HG03378 (cell line): Measurements from ENCODE around the gene TMEM50A.
"Not testable (repeated sequence)": the region's sequence is repeated elsewhere in the genome, so short reads cannot be mapped to it uniquely, and the experiment has no call there.

Experiments
- ATAC-seq: cut with Tn5 transposase; IDR thresholded peaks from one replicate; pipeline ENCODE4 v1.9.1; 2021; ENCODE audit warnings: mild to moderate bottlenecking, moderate library complexity; ENCODE audit not compliant: unreplicated experiment

The TMEM50A gene

DNA sequence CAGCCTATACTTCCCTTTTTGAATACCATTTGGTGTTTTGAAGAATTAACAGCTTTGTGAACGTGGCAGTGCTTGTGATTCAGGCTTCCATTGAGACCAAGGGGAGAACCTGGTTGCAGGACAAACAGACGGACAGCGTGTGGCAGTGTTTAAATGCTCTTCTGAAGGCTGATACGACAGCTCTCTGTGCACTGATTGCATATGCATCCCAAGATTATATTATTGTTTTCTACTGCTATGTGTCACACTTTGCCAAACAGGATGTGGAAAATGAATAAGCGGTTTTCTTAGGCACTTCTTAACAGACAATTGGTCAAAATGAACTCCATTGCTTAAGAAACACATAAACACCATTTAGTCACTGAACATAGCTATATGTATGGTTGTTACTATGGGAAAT, 8.2 kb upstream of the TMEM50A start:
- not testable (repeated sequence) for ATAC-seq

DNA sequence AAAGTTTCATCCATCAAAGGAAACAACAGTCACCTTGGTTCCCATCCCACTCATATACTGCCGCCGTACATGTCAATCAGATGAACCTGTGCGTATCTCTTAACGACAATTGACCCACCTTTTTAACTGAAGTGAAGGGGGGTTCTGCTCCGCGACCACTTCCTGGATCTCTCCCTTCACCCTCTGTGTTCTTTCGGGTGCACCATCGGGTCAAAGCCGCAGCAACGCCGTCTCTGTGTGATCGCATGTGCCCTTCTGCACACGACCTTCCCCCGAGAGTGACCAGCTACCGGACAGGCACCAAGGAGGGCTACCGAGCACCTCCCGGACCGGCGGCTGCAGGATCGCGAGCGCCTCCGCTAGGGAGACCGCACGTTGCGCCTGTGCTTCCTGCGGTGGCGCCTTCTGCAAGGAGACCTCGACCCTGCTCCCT, 1.2 kb upstream of the TMEM50A start:
- ATAC-seq, result peak; percentile 29

DNA sequence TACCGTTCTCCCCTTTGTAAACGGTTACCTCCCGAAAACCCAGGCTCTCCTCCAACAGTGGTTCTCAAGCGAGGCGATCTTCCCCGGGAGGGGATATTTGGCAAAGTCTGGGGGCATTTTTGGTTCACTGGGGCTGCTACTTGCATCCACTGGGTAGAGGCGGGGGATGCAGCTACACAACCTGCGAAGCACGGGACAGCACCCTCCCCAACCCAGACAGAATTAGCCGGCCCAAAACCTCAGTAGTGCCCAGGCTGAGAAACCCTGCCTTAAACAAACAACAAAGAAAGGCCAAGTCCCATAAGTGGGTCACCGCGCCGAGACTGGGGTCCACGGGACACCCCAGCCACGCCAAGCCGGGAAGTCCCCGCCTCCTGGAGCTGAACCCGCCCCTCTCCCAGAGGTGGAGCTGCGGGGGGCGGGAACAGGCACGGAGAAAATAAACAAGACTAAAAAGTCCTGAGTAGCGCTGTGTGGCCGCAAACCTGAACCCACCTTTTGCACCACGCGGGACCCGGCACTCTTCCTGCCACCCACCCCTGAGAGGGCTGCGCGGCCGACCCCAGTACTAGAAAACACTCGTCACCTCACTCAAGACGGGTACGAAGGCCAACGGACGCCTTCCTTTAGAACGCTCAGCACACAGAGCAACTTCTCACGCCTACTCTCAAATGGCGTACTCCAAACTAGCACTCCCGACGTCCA, 499 bp upstream of the TMEM50A start:
- ATAC-seq, result peak; percentile 46

DNA sequence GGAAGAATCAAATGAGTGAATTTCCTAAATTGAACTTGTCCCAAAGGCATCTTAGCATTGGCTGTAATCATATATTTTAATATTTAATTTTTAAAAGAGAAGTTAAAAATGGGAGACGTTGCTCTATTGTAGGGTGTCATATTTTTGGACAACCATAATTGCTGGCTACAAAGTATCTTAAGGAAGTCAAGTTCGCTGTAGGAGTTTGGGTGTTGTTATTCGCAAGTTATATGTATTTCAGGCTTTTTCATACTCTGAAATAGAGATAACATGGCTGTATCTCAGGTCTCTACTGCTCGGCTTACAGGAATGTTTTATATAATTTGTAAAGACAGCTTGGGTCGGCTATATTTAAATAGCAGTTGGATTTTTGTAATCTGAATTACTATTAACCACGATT, 852 bp downstream of the TMEM50A start:
- no peak for ATAC-seq

DNA sequence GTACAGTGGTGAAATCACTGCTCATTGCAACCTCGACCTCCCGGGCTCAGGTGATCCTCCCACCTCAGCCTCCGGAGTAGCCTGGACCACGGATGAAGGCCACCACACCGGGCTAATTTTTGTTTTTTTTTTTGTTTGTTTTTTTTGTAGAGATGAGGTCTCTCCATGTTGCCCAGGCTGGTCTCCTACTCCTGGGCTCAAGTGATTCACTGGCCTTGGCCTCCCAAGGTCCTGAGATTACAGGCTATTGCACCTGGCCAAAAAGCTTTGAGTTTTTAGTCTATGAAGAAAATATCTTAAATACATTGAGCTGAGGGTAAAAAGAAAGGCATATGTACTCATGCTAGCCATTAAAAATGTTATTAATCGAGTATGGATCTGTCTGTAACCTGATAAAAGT, 3.6 kb downstream of the TMEM50A start:
- ATAC-seq, result no peak

DNA sequence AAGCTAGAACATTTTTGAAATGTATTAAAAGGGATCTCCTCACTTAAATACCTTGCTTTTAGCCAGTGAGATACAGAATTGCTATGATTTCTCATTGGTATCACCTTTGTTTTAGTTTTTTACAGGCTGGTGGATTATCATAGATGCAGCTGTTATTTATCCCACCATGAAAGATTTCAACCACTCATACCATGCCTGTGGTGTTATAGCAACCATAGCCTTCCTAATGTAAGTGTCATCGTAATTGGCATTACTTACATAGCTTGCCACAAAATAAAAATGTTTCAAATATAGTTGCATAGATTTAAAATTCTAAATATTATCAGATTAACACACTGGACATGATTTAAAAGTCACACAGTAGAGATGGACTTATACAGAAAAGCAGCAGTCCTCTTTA, 4.7 kb downstream of the TMEM50A start:
- no peak for ATAC-seq

DNA sequence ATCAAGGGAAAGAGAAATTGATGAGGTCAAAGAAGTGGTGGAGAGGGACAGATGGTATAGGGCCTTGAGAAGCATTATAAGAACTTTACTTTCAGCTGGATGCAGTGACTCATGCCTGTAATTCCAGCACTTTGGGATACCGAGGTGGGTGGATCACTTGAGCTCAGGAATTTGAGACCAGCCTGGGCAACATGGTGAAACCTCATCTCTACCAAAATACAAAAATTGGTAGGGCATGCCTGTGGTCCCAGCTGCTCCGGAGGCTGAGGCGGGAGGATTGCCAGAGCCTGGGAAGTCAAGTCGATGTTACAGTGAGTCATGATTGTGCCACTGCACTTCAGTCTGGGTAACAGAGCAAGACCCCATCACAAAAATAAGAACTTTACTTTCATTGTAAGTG, 5.7 kb downstream of the TMEM50A start:
- ATAC-seq, result no peak

DNA sequence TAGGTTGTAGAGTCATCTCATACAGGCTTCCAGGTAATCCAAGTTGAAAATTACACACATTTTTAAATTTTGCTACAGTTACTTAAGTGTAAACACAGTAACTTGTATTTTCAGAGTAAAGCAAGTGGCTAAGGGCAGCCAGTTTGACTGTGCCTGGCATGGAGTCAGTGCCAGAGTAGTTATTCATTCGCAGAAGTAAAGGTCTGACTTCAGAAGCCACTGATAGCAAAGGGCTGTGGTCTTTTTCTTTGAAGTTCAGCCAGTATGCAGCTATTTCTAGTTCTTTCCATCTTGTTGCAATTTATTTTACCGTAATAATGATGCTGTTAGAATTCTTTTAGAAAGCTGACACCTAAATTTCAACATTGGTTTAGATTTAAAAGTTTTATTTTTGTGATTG, 9.4 kb downstream of the TMEM50A start:
- ATAC-seq, result no peak

DNA sequence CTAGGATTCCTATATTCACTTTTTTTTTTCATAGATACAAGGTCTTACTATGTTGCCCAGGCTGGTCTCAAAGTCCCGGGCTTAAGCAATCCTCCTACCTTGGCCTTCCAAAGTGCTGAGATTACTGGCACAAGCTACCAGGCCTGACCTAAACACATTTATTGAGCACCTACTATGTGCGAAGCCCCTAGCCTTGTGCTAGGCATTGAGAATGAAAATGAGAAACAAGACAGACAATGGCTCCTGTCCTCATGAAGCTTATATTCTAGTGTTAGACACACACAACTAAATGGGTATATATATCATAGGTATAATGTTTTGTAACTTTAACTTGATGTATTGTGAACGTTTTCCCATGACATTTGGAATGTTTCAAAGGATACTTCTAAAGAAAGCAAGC, 11.5 kb downstream of the TMEM50A start:
- no peak for ATAC-seq

DNA sequence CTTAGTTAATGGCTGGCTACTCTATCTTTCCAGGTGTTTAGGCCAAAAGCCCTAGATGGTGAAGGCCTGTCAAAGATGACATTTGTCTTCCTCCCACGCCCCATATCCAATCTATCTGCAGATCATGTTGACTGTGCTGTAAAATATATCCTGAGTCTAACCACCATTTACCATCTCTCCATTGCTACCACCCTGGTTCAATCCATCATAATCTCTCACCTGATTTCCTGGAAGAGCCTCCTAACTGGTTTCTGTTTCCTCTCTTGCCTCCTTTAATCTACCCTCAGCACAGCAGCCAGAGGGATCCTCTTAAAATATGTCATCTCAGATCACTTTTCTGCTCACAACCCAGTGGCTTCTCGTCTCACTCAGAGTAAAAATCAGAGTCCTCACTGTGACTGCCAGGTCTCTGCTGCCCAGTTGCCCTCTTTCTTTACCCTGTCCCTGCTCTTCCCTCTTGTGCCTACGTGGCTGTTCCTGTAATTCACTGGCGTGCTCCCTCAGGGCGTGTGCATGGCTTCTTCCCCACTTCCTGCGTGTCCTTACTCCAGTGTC, 17.8 kb downstream of the TMEM50A start:
- no peak for ATAC-seq

DNA sequence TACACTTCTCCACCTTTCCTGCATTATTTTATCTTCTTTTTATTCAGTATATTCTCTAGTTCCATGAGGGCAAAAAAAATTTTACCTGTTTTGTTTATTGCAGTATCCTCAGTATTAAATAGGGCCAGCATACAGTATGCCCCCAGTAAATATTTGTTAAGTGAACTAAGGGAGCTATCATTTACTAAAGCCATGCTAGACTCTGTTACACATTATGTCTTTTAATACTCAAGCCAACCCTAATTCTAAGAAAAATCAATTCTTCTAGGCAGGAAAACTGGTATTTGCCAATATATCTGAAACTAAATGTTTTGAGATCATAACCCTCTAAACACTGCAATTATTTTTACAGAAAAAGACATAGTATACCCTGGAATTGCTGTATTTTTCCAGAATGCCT, 18.3 kb downstream of the TMEM50A start:
- no peak for ATAC-seq

DNA sequence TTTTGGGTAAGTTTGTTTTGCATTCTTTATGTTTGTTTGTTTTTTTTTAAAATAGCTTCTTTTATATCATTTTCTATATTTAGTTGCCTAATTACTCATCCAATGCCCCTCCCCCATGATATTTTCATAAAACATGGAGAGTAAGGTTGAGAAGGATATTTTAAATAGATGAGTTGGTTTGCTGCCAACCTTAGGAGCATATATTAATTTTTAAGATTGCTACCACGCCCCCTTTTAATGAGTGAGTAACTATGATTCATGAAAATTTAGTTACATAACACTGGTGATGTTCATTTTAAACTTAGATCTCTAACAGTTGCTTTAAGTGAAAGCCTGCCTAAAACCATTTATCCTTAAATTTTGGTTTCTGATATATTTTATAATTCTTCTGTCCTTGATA, 18.7 kb downstream of the TMEM50A start:
- no peak for ATAC-seq

DNA sequence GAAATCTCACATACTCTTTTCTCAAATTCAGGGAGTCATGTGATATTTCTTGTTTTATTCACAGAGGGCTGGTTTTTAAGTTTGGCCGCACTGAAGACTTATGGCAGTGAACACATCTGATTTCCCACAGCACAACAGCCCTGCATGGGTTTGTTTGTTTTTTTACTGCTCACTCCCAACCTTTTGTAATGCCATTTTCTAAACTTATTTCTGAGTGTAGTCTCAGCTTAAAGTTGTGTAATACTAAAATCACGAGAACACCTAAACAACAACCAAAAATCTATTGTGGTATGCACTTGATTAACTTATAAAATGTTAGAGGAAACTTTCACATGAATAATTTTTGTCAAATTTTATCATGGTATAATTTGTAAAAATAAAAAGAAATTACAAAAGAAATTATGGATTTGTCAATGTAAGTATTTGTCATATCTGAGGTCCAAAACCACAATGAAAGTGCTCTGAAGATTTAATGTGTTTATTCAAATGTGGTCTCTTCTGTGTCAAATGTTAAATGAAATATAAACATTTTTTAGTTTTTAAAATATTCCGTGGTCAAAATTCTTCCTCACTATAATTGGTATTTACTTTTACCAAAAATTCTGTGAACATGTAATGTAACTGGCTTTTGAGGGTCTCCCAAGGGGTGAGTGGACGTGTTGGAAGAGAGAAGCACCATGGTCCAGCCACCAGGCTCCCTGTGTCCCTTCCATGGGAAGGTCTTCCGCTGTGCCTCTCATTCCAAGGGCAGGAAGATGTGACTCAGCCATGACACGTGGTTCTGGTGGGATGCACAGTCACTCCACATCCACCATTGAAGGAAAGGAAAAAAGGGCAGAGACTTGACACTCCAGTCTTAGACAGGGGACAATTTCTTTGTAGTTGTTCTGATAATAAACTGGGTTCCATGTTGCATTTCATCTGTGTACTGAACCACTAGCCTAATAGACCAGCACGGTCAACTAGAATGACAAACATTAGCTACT, 22.8 kb downstream of the TMEM50A start:
- ATAC-seq, result no peak

DNA sequence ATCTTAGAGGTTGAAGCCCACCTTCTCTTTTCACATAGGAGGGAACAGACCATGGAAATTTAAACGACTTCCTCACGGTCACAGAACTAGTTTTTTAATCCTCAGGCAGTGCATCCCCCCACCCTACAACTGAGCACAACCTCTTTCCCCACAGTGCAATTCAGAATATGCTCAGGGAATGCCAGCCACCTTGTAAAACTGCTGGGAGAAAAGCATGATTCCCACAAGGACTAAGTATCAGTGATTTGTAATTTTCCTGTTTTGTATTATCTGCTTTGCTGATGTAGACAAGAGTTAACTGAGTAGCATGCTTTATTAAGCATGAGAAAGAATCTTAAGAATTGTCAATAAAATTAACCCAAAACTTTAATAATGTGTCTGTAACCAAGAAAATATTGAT, 23.8 kb downstream of the TMEM50A start:
- ATAC-seq, result no peak

DNA sequence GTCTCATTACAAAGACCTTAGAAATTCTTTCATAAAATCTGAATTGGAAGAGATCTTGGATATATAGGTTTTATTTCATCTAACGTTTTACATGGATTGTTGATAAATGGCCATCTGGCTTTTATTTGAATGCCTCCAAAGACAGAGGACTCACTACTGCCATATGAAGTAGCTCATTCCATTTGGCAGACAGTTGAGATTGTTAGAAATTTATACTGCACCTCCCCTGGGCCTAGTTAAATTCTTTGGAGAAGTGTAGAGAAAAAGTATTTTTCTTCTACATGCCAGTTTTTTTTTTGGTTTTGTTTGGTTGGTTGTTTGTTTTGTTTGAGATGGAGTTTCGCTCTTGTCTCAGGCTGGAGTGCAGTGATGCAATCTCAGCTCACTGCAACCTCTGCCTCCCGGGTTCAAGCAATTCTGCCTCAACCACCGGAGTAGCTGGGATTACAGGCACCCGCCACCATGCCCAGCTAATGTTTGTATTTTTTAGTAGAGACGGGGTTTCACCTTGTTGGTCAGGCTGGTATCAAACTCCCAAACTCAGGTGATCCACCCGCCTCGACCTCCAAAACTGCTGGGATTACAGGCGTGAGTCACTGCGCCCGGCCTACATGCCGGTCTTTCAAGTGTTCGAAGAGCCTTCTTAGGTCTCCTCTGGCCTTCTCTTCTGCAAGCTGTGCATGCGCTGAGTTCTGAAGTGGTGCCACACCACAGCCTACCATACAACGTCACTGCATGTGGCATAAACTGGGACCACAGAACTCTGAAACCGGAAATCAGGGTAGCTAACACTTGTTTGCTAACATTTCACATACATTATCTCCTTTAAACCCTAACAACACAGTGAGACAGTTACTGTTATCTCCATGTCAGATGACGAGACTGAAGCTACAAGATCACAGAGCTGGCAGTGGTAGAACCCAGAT, 24.8 kb downstream of the TMEM50A start:
- not testable (repeated sequence) for ATAC-seq

DNA sequence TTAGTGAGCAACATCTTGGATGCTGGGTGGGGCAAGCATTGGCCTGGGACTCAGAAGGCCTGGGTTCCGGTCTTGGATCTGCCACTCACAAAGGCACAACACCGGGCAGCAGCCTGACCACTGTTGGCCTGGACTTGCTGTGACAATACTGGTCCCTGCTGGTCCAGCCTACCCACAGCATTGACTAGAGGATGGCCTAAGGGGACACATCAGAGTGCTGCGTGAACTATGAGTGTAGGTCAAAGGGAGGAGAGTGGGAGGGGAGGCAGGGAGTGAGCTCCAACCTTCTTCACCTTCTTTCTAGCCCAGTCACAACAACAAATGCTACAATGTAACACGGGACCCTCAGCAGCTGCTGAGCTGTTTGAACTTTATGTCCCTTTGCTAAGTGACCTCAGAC, 31.1 kb downstream of the TMEM50A start:
- no peak for ATAC-seq

DNA sequence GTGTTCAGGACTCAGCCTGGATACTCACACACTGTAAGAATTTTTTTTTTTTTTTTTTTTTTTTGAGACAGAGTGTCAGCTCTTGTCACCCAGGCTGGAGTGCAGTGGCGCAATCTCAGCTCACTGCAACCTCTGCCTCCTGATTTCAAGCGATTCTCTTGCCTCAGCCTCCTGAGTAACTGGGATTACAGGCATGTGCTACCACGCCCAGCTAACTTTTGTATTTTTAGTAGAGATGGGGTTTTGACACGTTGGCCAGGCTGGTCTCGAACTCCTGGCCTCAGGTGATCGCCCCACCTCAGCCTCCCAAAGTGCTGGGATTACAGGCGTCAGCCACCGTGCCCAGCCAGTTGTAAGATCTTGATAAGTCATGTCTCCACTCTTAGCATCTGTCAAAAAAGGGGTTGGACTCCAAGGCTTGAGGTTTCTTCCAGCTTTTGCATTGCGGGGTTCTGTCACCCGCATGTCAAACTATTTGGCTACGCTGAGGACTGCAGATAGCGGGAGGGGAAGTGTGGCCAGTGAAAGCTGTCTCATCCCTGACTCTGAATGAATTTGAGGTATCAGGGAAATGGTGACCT, 31.6 kb downstream of the TMEM50A start:
- ATAC-seq, result not testable (repeated sequence)

DNA sequence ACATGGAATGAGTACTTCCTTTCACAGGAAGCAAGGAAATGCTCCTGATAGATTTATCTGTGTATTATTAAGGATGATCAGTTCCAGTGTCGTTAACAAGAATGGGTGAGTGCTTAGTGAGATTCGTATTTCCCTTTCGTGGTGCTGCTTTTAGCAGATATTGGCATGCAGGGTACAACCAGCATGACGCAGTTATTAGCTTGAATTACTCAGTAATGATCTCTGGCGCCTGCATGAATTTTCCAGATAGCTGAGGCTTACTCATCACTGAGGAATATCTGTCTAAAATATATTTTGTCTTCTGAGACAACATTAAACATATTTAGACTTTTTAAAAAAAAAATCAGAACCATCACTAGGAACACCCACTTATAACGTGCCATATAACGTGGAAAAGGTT, 33.6 kb downstream of the TMEM50A start:
- ATAC-seq, result not testable (repeated sequence)

DNA sequence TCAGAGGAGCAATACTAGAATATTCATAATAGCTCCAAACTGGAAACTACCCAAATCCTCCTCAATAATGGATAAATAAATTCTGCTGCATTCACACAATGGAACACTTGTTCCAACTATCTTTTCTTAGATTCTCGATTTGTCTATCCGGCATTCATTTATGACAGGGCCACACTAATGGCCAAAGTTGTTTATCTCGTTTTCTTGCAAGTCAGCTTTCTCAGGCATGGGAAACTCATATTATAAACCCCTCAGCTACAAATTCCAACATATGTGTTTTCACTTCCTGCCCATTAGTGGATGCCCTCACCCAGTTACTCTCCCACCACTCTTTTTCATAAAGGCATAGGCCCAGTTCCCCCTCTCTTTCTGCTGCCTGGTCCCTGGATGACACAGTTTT, 40.2 kb downstream of the TMEM50A start:
- ATAC-seq, result not testable (repeated sequence)

DNA sequence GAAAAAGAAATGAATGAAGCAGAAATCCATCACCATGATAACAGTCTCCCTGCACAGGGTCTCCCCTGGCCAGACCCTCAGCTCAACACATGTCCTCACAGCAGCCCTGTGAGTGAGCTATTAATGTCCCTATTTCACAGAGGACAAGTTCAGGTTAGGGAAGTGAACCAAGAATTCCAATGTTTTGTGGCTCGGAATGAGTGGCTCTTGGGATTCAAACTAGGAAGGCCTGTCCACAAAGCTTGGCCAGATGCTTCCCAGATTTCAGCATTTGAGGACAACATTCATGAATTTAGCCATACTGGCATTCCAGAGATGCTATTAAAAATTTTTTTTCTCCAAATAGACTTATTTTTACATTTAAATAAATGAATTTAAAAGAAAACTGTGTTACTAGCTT, 44.4 kb downstream of the TMEM50A start:
- ATAC-seq, result not testable (repeated sequence)
